ENCODE data around the gene IDE.

Gene IDE

GRCh38 chr10:92527716-92528115, 46.2 kb downstream of the IDE start:
- TF ChIP-seq POLR2A (IDR thresholded peaks at IDR 0.05; ENCODE audit: low read depth, low read length) (no peak), TAF1 (IDR thresholded peaks at IDR 0.05; ENCODE audit: borderline replicate concordance, low read depth, low read length) (no peak), POLR2AphosphoS5 (IDR thresholded peaks at IDR 0.05; ENCODE audit: low read depth, low read length) (no peak)
- DNase-seq (ENCODE audit: insufficient read length) (no peak), FAIRE-seq (no peak)

DNA sequence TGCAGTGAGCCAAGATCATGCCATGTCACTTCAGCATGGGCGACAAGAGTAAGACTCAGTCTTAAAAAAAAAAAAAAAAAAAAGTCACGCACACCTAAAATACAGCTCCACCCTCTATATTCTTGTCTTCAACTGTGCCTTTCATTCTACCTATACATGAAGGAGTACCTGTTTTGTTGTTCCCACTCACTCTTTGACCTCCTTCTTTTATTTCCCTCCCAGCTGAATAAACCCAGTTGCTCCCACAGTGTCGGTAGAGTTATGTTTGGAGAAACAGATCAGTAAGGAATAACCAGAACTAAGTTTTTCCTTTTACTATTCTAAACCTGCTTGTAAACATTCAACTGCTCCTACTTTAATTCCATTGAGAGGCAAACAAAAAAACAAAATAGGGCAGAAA, 50.3 kb downstream of the IDE start:
- DNase-seq (ENCODE audit: insufficient read length): no peak
- FAIRE-seq: no peak
- TF ChIP-seq POLR2AphosphoS5 (IDR thresholded peaks at IDR 0.05; ENCODE audit: low read depth, low read length) (no peak), TAF1 (IDR thresholded peaks at IDR 0.05; ENCODE audit: borderline replicate concordance, low read depth, low read length) (no peak), POLR2A (IDR thresholded peaks at IDR 0.05; ENCODE audit: low read depth, low read length) (no peak)

DNA sequence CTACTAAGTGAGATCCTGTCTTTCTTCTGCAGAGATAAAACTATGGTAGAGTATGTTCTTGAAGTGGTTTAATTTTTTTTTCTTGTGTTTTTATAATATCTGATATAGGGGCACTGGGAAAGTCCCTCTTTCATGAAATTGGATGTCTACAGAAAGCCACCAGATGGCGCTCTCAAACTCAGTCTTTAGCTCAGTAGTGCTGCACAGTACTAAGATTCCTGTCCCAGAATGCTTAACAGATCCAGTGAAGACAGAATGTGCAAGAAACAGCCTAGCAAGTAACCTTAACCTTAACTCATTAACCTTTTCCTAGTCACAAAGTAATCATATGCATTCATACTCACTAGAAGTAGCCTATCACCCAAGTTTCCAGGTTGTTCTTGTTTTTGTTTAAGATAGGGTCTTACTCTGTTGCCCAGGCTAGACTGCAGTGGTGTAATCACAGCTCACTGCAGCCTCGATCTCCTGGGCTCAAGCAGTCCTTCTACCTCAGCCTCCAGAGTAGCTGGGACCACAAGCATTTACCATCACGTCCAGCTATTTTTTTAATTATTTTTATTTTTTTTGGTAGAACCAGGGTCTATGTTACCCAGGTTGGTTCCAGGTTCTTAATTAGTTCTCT, 56.7 kb downstream of the IDE start:
- TF ChIP-seq POLR2AphosphoS5 (IDR thresholded peaks at IDR 0.05; ENCODE audit: low read depth, low read length) (no peak), POLR2A (IDR thresholded peaks at IDR 0.05; ENCODE audit: low read depth, low read length) (no peak), TAF1 (IDR thresholded peaks at IDR 0.05; ENCODE audit: borderline replicate concordance, low read depth, low read length) (no peak)
- DNase-seq (ENCODE audit: insufficient read length) (peak; percentile 15), FAIRE-seq (peak; percentile 95)

DNA sequence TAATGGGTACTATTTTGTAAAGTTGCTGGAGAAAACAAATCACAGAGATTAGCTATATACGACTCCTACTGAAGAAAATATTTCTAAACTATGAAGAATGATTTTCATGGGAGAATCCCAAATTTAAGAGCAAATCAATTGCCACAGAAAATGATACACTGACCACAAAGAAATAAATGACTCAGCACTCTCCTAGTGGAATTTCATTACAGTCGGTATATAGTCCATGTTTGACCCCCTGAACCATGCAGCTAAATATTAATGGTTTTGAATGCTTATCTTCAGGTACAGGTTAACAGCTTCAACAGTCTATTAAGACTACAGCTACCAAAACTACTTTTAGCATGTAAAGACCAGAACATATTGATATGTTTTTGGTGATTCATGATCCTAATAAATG, 65.0 kb downstream of the IDE start:
- no peak for TF ChIP-seq POLR2A (IDR thresholded peaks at IDR 0.05; ENCODE audit: low read depth, low read length)
- no peak for TF ChIP-seq POLR2AphosphoS5 (IDR thresholded peaks at IDR 0.05; ENCODE audit: low read depth, low read length)
- TF ChIP-seq TAF1 (IDR thresholded peaks at IDR 0.05; ENCODE audit: borderline replicate concordance, low read depth, low read length): no peak
- no peak for FAIRE-seq
- DNase-seq (ENCODE audit: insufficient read length): no peak

DNA sequence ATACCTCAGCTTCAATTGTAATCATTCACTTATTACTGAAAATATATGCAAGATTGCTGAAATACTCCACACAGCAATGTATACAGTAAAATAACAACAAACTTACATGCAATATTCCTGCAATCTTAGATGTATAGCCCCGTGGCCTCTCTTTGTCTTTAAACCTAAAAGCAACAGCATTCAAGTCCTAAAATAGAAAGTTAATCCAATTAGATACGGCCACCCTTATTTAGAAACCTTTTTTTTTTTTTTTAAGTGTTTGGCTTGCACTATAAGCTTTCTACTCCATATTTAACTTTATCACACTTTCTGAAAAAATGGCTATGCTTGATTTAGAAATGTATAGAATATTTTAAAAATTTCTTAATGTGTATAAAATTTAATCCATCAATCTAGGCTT, 67.6 kb downstream of the IDE start:
- FAIRE-seq: no peak
- no peak for TF ChIP-seq POLR2AphosphoS5 (IDR thresholded peaks at IDR 0.05; ENCODE audit: low read depth, low read length)
- no peak for TF ChIP-seq POLR2A (IDR thresholded peaks at IDR 0.05; ENCODE audit: low read depth, low read length)
- TF ChIP-seq TAF1 (IDR thresholded peaks at IDR 0.05; ENCODE audit: borderline replicate concordance, low read depth, low read length): no peak
- DNase-seq (ENCODE audit: insufficient read length): no peak

GRCh38 chr10:92505044-92505443, 68.8 kb downstream of the IDE start:
- FAIRE-seq: no peak
- DNase-seq (ENCODE audit: insufficient read length): no peak
- TF ChIP-seq TAF1 (IDR thresholded peaks at IDR 0.05; ENCODE audit: borderline replicate concordance, low read depth, low read length) (no peak), POLR2AphosphoS5 (IDR thresholded peaks at IDR 0.05; ENCODE audit: low read depth, low read length) (no peak), POLR2A (IDR thresholded peaks at IDR 0.05; ENCODE audit: low read depth, low read length) (no peak)

- FAIRE-seq (no peak), DNase-seq (ENCODE audit: insufficient read length) (no peak)
- no peak for TF ChIP-seq POLR2AphosphoS5 (IDR thresholded peaks at IDR 0.05; ENCODE audit: low read depth, low read length)
- TF ChIP-seq TAF1 (IDR thresholded peaks at IDR 0.05; ENCODE audit: borderline replicate concordance, low read depth, low read length): no peak
- no peak for TF ChIP-seq POLR2A (IDR thresholded peaks at IDR 0.05; ENCODE audit: low read depth, low read length)
These were observed 71.5 kb downstream of the IDE start for GRCh38 chr10:92502296-92502808.

DNA sequence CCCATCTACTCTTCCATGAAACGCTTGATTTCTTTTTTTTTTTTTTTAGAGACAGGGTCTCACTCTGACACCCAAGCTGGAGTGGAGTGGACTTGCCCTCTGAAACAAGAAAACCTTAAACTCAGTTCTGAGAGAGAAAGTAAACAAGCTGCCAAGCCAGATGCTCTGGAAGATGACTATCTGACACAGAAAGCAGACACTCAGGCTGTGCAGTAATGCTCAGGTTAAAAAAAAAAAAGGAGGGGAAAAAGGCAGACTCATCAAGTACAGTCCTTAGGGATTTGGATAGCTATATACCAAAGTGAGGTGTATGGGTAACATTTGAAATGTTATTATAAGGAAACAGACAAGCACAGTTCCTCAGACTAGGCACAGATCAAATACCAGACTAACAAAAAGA, 80.5 kb downstream of the IDE start:
- DNase-seq (ENCODE audit: insufficient read length): no peak
- no peak for TF ChIP-seq POLR2A (IDR thresholded peaks at IDR 0.05; ENCODE audit: low read depth, low read length)
- no peak for TF ChIP-seq POLR2AphosphoS5 (IDR thresholded peaks at IDR 0.05; ENCODE audit: low read depth, low read length)
- no peak for TF ChIP-seq TAF1 (IDR thresholded peaks at IDR 0.05; ENCODE audit: borderline replicate concordance, low read depth, low read length)
- FAIRE-seq: no peak

GRCh38 chr10:92492748-92493240, 81.1 kb downstream of the IDE start:
- FAIRE-seq: no peak
- TF ChIP-seq TAF1 (IDR thresholded peaks at IDR 0.05; ENCODE audit: borderline replicate concordance, low read depth, low read length) (no peak), POLR2A (IDR thresholded peaks at IDR 0.05; ENCODE audit: low read depth, low read length) (no peak), POLR2AphosphoS5 (IDR thresholded peaks at IDR 0.05; ENCODE audit: low read depth, low read length) (no peak)
- no peak for DNase-seq (ENCODE audit: insufficient read length)

DNA sequence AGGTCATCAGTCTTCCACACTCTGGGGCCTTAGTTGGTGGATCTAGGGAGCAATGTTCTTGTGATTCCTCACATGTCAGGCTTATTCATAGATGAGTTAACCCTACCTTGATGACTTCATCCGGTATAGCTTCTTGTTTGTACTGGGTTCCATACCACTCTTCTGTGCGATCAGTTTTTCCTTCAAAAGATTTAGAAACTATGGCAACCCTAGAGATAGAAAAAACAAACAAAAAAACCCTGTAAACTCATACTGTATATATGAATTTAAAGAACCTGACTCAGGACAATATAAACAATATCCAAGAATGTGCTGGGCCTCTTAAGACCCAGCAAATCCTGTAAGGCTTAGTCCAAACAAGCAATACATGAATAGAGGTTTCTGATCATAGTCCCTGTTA, 83.5 kb downstream of the IDE start:
- no peak for TF ChIP-seq POLR2A (IDR thresholded peaks at IDR 0.05; ENCODE audit: low read depth, low read length)
- TF ChIP-seq TAF1 (IDR thresholded peaks at IDR 0.05; ENCODE audit: borderline replicate concordance, low read depth, low read length): no peak
- no peak for TF ChIP-seq POLR2AphosphoS5 (IDR thresholded peaks at IDR 0.05; ENCODE audit: low read depth, low read length)
- FAIRE-seq (no peak), DNase-seq (ENCODE audit: insufficient read length) (no peak)

GRCh38 chr10:92486637-92487036, 87.3 kb downstream of the IDE start:
- no peak for DNase-seq (ENCODE audit: insufficient read length)
- TF ChIP-seq TAF1 (IDR thresholded peaks at IDR 0.05; ENCODE audit: borderline replicate concordance, low read depth, low read length): no peak
- TF ChIP-seq POLR2A (IDR thresholded peaks at IDR 0.05; ENCODE audit: low read depth, low read length): no peak
- no peak for TF ChIP-seq POLR2AphosphoS5 (IDR thresholded peaks at IDR 0.05; ENCODE audit: low read depth, low read length)
- FAIRE-seq: no peak

DNA sequence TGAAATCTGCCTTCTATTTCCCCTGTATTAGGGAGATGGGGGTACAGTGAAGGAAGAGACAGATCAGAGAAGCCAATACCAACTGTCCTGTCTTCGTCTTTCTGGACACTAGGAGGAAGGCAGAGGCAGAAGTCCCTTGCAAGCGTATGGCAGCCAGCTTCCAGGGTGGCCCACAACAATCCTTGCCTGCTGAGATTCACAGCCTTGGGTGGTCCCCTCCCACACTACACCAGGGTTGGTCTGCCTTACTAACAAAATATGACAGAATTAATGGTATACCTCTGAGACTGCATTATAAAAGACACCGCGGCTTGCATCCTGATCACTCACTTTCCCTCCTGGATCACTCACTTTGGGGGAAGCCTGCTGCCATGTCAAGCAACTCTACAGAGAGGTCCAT, 90.4 kb downstream of the IDE start:
- FAIRE-seq (no peak), DNase-seq (ENCODE audit: insufficient read length) (no peak)
- TF ChIP-seq POLR2A (IDR thresholded peaks at IDR 0.05; ENCODE audit: low read depth, low read length) (no peak), TAF1 (IDR thresholded peaks at IDR 0.05; ENCODE audit: borderline replicate concordance, low read depth, low read length) (no peak), POLR2AphosphoS5 (IDR thresholded peaks at IDR 0.05; ENCODE audit: low read depth, low read length) (no peak)

All from GM12892 (cell line).